ENCODE data around the gene TLE3.

DNA sequence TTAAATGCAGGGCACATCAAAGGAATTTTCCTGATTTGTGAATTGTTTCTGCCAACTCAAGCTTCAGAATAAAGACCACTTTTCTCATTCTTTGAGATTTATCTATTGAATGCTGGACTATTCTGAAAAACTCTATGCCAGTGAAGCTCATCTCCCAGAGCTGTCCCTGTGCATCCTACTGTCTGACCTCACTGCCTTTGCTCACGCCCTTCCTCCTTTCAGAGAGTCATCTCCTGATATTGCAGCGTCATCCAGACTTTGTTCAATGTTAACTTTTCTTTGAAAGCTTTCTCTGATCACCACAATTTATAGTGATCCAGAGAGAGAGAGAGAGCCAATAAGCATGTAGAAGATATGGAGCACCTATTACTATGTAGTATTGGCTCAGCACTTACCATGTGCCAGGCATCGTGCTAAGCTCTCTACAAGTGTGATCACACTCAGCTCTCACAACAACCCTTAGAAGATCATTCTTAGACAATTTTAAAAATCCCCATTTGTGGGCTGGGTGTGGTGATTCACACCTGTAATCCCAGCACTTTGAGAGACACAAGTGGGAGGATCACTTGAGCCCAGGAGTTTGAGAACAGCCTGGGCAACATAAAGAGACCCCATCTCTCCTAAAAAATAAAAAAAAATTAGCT, 30.2 kb upstream of the TLE3 start:
- no peak for TF ChIP-seq RFX5 (IDR thresholded peaks at IDR 0.05)
- TF ChIP-seq, protein P1, sequence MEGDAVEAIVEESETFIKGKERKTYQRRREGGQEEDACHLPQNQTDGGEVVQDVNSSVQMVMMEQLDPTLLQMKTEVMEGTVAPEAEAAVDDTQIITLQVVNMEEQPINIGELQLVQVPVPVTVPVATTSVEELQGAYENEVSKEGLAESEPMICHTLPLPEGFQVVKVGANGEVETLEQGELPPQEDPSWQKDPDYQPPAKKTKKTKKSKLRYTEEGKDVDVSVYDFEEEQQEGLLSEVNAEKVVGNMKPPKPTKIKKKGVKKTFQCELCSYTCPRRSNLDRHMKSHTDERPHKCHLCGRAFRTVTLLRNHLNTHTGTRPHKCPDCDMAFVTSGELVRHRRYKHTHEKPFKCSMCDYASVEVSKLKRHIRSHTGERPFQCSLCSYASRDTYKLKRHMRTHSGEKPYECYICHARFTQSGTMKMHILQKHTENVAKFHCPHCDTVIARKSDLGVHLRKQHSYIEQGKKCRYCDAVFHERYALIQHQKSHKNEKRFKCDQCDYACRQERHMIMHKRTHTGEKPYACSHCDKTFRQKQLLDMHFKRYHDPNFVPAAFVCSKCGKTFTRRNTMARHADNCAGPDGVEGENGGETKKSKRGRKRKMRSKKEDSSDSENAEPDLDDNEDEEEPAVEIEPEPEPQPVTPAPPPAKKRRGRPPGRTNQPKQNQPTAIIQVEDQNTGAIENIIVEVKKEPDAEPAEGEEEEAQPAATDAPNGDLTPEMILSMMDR (IDR thresholded peaks at IDR 0.05) = no peak
- TF ChIP-seq, protein P2, sequence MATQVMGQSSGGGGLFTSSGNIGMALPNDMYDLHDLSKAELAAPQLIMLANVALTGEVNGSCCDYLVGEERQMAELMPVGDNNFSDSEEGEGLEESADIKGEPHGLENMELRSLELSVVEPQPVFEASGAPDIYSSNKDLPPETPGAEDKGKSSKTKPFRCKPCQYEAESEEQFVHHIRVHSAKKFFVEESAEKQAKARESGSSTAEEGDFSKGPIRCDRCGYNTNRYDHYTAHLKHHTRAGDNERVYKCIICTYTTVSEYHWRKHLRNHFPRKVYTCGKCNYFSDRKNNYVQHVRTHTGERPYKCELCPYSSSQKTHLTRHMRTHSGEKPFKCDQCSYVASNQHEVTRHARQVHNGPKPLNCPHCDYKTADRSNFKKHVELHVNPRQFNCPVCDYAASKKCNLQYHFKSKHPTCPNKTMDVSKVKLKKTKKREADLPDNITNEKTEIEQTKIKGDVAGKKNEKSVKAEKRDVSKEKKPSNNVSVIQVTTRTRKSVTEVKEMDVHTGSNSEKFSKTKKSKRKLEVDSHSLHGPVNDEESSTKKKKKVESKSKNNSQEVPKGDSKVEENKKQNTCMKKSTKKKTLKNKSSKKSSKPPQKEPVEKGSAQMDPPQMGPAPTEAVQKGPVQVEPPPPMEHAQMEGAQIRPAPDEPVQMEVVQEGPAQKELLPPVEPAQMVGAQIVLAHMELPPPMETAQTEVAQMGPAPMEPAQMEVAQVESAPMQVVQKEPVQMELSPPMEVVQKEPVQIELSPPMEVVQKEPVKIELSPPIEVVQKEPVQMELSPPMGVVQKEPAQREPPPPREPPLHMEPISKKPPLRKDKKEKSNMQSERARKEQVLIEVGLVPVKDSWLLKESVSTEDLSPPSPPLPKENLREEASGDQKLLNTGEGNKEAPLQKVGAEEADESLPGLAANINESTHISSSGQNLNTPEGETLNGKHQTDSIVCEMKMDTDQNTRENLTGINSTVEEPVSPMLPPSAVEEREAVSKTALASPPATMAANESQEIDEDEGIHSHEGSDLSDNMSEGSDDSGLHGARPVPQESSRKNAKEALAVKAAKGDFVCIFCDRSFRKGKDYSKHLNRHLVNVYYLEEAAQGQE (IDR thresholded peaks at IDR 0.05) = no peak
- no peak for TF ChIP-seq POLR2A (IDR thresholded peaks at IDR 0.05; ENCODE audit: low read length)
- no peak for TF ChIP-seq EHF (CRISPR knock-in tag; IDR thresholded peaks at IDR 0.05)
- no peak for TF ChIP-seq ZSCAN20 (CRISPR knock-in tag; IDR thresholded peaks at IDR 0.05)
- TF ChIP-seq EP300 (IDR thresholded peaks at IDR 0.05) = no peak

Measured in A549 (cell line).